Measurements from ENCODE around the gene TLN1. TPM values are rescaled to one million over a fixed set of nuclear protein-coding genes. Genes with fewer than 3 reads are reported as not detected.
A peak's percentile ranks its signal among the peaks of the same experiment; 100 is the strongest.

The TLN1 gene
- total RNA-seq, 1 experiment from 2014 or later = 109 TPM

- no peak for TF ChIP-seq ZBTB43 (CRISPR knock-in tag; IDR thresholded peaks at IDR 0.05)
- TF ChIP-seq NFYB (CRISPR knock-in tag; conservative IDR thresholded peaks at IDR 0.05; ENCODE audit: low read depth) = no peak
Measured at GRCh38 chr9:35729101-35729500, 2.9 kb downstream of the TLN1 start (continued).

- ChIA-PET CTCF (interaction anchor here (0.7 to 8.3 kb wide), 28 partner anchors 8 to 613 kb away, joined by 3 to 103 read pairs (median 7); partner anchors contain the start of genes ARHGEF39, ATOSB, CCDC107 and GBA2), POLR2A (interaction anchor here (0.5 to 2.6 kb wide), 8 partner anchors 21 to 1319 kb away, joined by 3 to 14 read pairs (median 3); partner anchors contain the start of gene TPM2)
- no peaks in the 10 kb centered on the region for H3K27me3 Mint-ChIP-seq (ENCODE audit: low read depth)
- H3K36me3 Mint-ChIP-seq = peaks cover 17% of the 10 kb centered on the region
- peaks cover 12% of the 10 kb centered on the region for H3K4me1 Mint-ChIP-seq
- H3K4me3 Mint-ChIP-seq = no peak overlapping the region
- ATAC-seq (peak; percentile 3; the same call in 1 of the 2 replicates), DNase-seq (ENCODE audit: low spot score) (peak; percentile 52)
- no peaks in the 10 kb centered on the region for H3K9me3 Mint-ChIP-seq
- no peak overlapping the region for H3K27ac Mint-ChIP-seq
- no peak for TF ChIP-seq JAZF1 (CRISPR knock-in tag; IDR thresholded peaks at IDR 0.05)
- TF ChIP-seq FOXP1 (CRISPR knock-in tag; IDR thresholded peaks at IDR 0.05; ENCODE audit: borderline replicate concordance) = no peak
- TF ChIP-seq USF1 (CRISPR knock-in tag; IDR thresholded peaks at IDR 0.05) = no peak
- no peak for TF ChIP-seq FOXJ3 (CRISPR knock-in tag; IDR thresholded peaks at IDR 0.05; ENCODE audit: borderline replicate concordance)
- no peak for TF ChIP-seq JUN (CRISPR knock-in tag; IDR thresholded peaks at IDR 0.05)
- TF ChIP-seq ZNF396 (CRISPR knock-in tag; IDR thresholded peaks at IDR 0.05; ENCODE audit: borderline replicate concordance) = no peak
- no peak for TF ChIP-seq ZSCAN18 (CRISPR knock-in tag; IDR thresholded peaks at IDR 0.05)
- no peak for TF ChIP-seq E2F4 (CRISPR knock-in tag; IDR thresholded peaks at IDR 0.05; ENCODE audit: borderline replicate concordance, low read depth)
- TF ChIP-seq AR (CRISPR knock-in tag; IDR thresholded peaks at IDR 0.05) = no peak
- TF ChIP-seq MAX (CRISPR knock-in tag; IDR thresholded peaks at IDR 0.05) = no peak
- no peak for TF ChIP-seq ELF4 (CRISPR knock-in tag; IDR thresholded peaks at IDR 0.05; ENCODE audit: low read depth)
- no peak for TF ChIP-seq ZNF219 (CRISPR knock-in tag; IDR thresholded peaks at IDR 0.05; ENCODE audit: borderline replicate concordance)
- no peak for TF ChIP-seq FOXP4 (CRISPR knock-in tag; IDR thresholded peaks at IDR 0.05)
- TF ChIP-seq ZNF512 (CRISPR knock-in tag; IDR thresholded peaks at IDR 0.05; ENCODE audit: borderline replicate concordance) = no peak
- no peak for TF ChIP-seq CREB1 (CRISPR knock-in tag; IDR thresholded peaks at IDR 0.05)
- TF ChIP-seq PREB (CRISPR knock-in tag; IDR thresholded peaks at IDR 0.05; ENCODE audit: borderline replicate concordance) = no peak
- no peak for TF ChIP-seq TP53 (CRISPR knock-in tag; IDR thresholded peaks at IDR 0.05)
- TF ChIP-seq ZNF416 (CRISPR knock-in tag; IDR thresholded peaks at IDR 0.05) = no peak
- no peak for TF ChIP-seq MXD4 (CRISPR knock-in tag; IDR thresholded peaks at IDR 0.05; ENCODE audit: borderline replicate concordance)
Measured at GRCh38 chr9:35728041-35728971, 3.7 kb downstream of the TLN1 start.

Data from WTC11 (cell line).